Measurements from ENCODE around the gene EMID1. TPM values are rescaled to one million over a fixed set of nuclear protein-coding genes. Genes with fewer than 3 reads are reported as not detected.

EMID1 gene
- polyA plus RNA-seq, 1 of the 3 experiments (the other 2 are of a cell fraction), result 1.1 TPM

DNA sequence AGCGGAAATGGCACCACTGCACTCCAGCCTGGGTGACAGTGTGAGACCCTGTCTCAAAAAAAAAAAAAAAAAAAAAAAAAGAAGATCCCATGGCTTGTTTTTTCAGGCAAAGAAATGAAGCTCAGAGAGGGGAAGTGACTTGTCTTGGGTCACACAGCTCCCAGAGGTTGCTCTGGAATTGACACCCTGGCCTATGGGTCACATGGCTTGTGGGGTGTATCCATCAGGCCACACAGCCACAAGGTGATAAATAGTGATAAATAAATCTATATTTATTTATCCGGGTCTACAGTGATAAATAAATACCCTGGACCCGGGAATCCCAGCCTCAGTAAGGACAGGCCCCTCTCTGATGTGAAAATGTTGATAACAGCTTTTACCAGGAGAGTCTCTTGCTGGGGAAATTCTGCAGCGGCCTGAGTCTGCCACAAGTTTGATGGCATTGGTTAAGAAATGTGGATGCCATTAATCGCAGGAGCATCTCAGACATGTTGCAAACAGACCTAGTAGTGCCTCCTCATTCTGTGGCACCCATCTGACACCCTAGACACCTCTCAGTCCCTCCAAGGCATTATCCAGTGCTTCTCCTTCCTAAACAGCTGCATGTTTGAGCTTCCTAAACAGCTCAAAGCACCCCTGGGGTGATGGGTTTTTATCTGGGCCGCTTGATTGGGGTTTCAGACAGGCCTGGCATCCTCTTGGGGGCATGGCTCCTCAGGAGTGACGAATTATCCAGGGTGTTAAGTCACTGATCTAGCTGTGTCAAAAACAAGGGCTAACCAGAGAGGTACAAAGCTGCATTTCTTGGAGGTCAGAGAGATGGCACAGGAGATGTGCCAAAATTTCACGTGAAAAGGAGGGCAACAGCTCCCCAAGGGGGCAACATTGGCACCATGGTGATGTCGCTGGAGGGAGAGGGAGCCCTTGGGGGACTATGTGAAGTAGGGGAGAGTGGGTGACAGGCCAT, 1.9 kb upstream of the EMID1 start:
- H3K4me2 ChIP-seq, result no peak overlapping the region
- H3F3A ChIP-seq (replicated peaks; ENCODE audit: insufficient read depth), result no peaks in the 10 kb centered on the region
- H3K27ac ChIP-seq (ENCODE audit: low read depth in 2 of 2, low read length in 1 of 2), result no peak overlapping the region
- no peaks in the 10 kb centered on the region for H3K9me3 ChIP-seq
- no peaks in the 10 kb centered on the region for H3K9me2 ChIP-seq
- no peak overlapping the region for H3K9ac ChIP-seq
- TF ChIP-seq RCOR1 (IDR thresholded peaks at IDR 0.05; ENCODE audit: low read length) (no peak), NFIC (IDR thresholded peaks at IDR 0.05; ENCODE audit: borderline replicate concordance) (no peak), PBX3 (IDR thresholded peaks at IDR 0.05) (no peak), POLR2AphosphoS5 (IDR thresholded peaks at IDR 0.05; ENCODE audit: low read depth, low read length) (no peak), CTCF (IDR thresholded peaks at IDR 0.05) (no peak), MEF2A (IDR thresholded peaks at IDR 0.05; ENCODE audit: borderline replicate concordance, low read depth) (no peak), TCF12 (IDR thresholded peaks at IDR 0.05) (no peak), REST (IDR thresholded peaks at IDR 0.05; ENCODE audit: low read depth, low read length) (no peak), ZBTB33 (IDR thresholded peaks at IDR 0.05; ENCODE audit: borderline replicate concordance, low read depth) (no peak), FOSL2 (IDR thresholded peaks at IDR 0.05; ENCODE audit: borderline replicate concordance, low read depth) (no peak), FOXJ3 (CRISPR knock-in tag; IDR thresholded peaks at IDR 0.05) (no peak), SMC3 (IDR thresholded peaks at IDR 0.05; ENCODE audit: low read depth, low read length) (no peak)
- CTCF ChIA-PET, result interaction anchor here (1.0 to 5.5 kb wide), 7 partner anchors 11 to 54 kb away, joined by 3 to 49 read pairs (median 4); no protein-coding TSS in a partner anchor
- no peaks in the 10 kb centered on the region for H4K20me1 ChIP-seq (ENCODE audit: insufficient read depth)
- peaks cover 0 to 7% of the 10 kb centered on the region in 2 experiments; a peak in 1 of 4 replicates for H3K4me1 ChIP-seq (ENCODE audit: control insufficient read depth in 1 of 2, insufficient read depth in 2 of 2, low read depth in 1 of 2, low read length in 1 of 2)
- no peaks in the 10 kb centered on the region; the same call in 1 of the 2 replicates for H3K27me3 ChIP-seq (ENCODE audit: insufficient read depth)
- no peak overlapping the region for H2AFZ ChIP-seq (ENCODE audit: low read depth)
- WGBS (ENCODE audit: low lambda C conversion rate), result 88% methylated on average over 9 of the region's 9 CpGs
- H3K36me3 ChIP-seq (replicated peaks in 1 of 2; ENCODE audit: control insufficient read depth in 1 of 2, insufficient read depth in 2 of 2, low read length in 1 of 2), result no peaks in the 10 kb centered on the region
- POLR2A ChIA-PET, result interaction anchor here (0.6 to 0.7 kb wide), 2 partner anchors 37 to 431 kb away, joined by 4 to 5 read pairs; partner anchors contain the start of gene CCDC117
- no peaks in the 10 kb centered on the region for H3K79me2 ChIP-seq (ENCODE audit: insufficient read depth)
- no peak for DNase-seq
- H3K4me3 ChIP-seq (ENCODE audit: low read depth in 2 of 2, low read length in 1 of 2), result no peak overlapping the region
